Left ventricle myocardium superior (tissue), 1 donor: ENCODE data around the gene BPIFB6. TPM values are rescaled to one million over a fixed set of nuclear protein-coding genes. Genes with fewer than 3 reads are reported as not detected.

Experiments used
- ATAC-seq: fragments of 200-7000 bp; cut with Tn5 transposase; one replicate; pipeline ENCODE4 v1.9.1; 2020; ENCODE audit warnings: mild to moderate bottlenecking, moderate library complexity
- DNase-seq: peaks from one replicate; pipeline ENCODE4 v3.0.0-alpha.2; 2020
- intact Hi-C: fragments of 100-400 bp; cut with micrococcal nuclease; formaldehyde crosslinking; loops from one replicate; pipeline ENCODE4 v1.11.0; 2022
- total RNA-seq: library from RNA; stranded (reverse); fragmentation: NEBNext Ultra II Directional; extraction: Animal tissue kit (Norgen Biotek cat#: 25700); gene quantifications from one replicate; pipeline ENCODE4 v1.2.1, GENCODE V29; 2021
- donor health status: DM: no; HTN: yes; CAD: no; lungs with severe emphysema.

BPIFB6 gene
- total RNA-seq, 1 donor from 2014 or later = not detected

- no peak for ATAC-seq
- DNase-seq = no peak
- intact Hi-C loops = no loop called here
Observed at GRCh38 chr20:33013701-33014326, 17.6 kb upstream of the BPIFB6 start.

- no peak for ATAC-seq
- no peak for DNase-seq
- intact Hi-C loops = no loop called here
Observed at GRCh38 chr20:33014336-33015113, 16.9 kb upstream of the BPIFB6 start.

- no peak for ATAC-seq
- DNase-seq = no peak
- intact Hi-C loops = no loop called here
Observed at GRCh38 chr20:33015114-33015484, 16.3 kb upstream of the BPIFB6 start.

GRCh38 chr20:33015700-33016580 is 15.5 kb upstream of the BPIFB6 start:
- intact Hi-C loops = no loop called here
- DNase-seq (no peak), ATAC-seq (no peak)

GRCh38 chr20:33016581-33017109 is 14.8 kb upstream of the BPIFB6 start:
- DNase-seq (no peak), ATAC-seq (no peak)
- intact Hi-C loops = no loop called here

GRCh38 chr20:33017542-33017941 is 13.9 kb upstream of the BPIFB6 start:
- no peak for DNase-seq
- ATAC-seq = no peak
- intact Hi-C loops = no loop called here

- intact Hi-C loops = no loop called here
- DNase-seq (no peak), ATAC-seq (no peak)
Observed at GRCh38 chr20:33018169-33018931, 13.1 kb upstream of the BPIFB6 start.

- intact Hi-C loops = no loop called here
- DNase-seq (no peak), ATAC-seq (no peak)
Observed at GRCh38 chr20:33019465-33020277, 11.8 kb upstream of the BPIFB6 start.

- DNase-seq (no peak), ATAC-seq (no peak)
- intact Hi-C loops = no loop called here
Observed at GRCh38 chr20:33020278-33021161, 10.9 kb upstream of the BPIFB6 start.

- ATAC-seq (no peak), DNase-seq (no peak)
- intact Hi-C loops = no loop called here
Observed at GRCh38 chr20:33021879-33022278, 9.6 kb upstream of the BPIFB6 start.

GRCh38 chr20:33022289-33022688 is 9.2 kb upstream of the BPIFB6 start:
- DNase-seq (no peak), ATAC-seq (no peak)
- intact Hi-C loops = no loop called here

- ATAC-seq (no peak), DNase-seq (no peak)
- intact Hi-C loops = no loop called here
Observed at GRCh38 chr20:33022694-33023438, 8.6 kb upstream of the BPIFB6 start.

- DNase-seq (no peak), ATAC-seq (no peak)
- intact Hi-C loops = no loop called here
Observed at GRCh38 chr20:33023439-33024242, 7.8 kb upstream of the BPIFB6 start.

GRCh38 chr20:33024243-33024560 is 7.2 kb upstream of the BPIFB6 start:
- ATAC-seq (no peak), DNase-seq (no peak)
- intact Hi-C loops = no loop called here

- intact Hi-C loops = no loop called here
- no peak for ATAC-seq
- DNase-seq = no peak
Observed at GRCh38 chr20:33024609-33025317, 6.7 kb upstream of the BPIFB6 start.
